ENCODE data around the gene KRT1.

DNA sequence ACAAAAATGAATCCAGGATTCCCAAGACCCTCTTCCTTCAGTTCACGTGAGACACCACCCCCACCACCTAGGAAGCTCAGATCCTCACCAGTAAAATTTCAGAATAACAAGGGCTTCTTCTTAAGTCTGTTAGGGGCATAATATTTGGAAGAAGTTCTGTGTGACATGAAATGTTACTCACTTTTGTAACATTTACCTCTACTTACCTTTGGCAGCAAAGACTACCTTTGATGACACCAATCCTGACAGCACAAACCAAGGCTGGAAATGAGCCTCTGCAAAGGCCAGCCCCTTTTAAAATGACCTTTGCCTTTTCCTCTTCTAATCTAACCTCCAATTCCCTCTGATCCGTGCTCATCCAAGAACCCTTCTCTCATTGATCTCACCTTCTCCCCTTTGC is 42.5 kb upstream of the KRT1 start:
- no peak for TF ChIP-seq ZNF384 (IDR thresholded peaks at IDR 0.05)
- TF ChIP-seq SP1 (IDR thresholded peaks at IDR 0.05) = no peak
- no peak for TF ChIP-seq BHLHE40 (IDR thresholded peaks at IDR 0.05; ENCODE audit: borderline replicate concordance)
- TF ChIP-seq FOXM1 (IDR thresholded peaks at IDR 0.05; ENCODE audit: borderline replicate concordance) = no peak
- TF ChIP-seq ELF4 (IDR thresholded peaks at IDR 0.05) = no peak
- no peak for TF ChIP-seq FOXA1 (IDR thresholded peaks at IDR 0.05)
- TF ChIP-seq FOXK2 (IDR thresholded peaks at IDR 0.05) = no peak
- TF ChIP-seq TARDBP (IDR thresholded peaks at IDR 0.05) = no peak
- TF ChIP-seq NFRKB (IDR thresholded peaks at IDR 0.05) = no peak
- TF ChIP-seq L3MBTL2 (conservative IDR thresholded peaks at IDR 0.05) = no peak
- no peak for TF ChIP-seq HDGF (IDR thresholded peaks at IDR 0.05; ENCODE audit: borderline replicate concordance)
